ENCODE data around the gene LSG1.

Gene LSG1

DNA sequence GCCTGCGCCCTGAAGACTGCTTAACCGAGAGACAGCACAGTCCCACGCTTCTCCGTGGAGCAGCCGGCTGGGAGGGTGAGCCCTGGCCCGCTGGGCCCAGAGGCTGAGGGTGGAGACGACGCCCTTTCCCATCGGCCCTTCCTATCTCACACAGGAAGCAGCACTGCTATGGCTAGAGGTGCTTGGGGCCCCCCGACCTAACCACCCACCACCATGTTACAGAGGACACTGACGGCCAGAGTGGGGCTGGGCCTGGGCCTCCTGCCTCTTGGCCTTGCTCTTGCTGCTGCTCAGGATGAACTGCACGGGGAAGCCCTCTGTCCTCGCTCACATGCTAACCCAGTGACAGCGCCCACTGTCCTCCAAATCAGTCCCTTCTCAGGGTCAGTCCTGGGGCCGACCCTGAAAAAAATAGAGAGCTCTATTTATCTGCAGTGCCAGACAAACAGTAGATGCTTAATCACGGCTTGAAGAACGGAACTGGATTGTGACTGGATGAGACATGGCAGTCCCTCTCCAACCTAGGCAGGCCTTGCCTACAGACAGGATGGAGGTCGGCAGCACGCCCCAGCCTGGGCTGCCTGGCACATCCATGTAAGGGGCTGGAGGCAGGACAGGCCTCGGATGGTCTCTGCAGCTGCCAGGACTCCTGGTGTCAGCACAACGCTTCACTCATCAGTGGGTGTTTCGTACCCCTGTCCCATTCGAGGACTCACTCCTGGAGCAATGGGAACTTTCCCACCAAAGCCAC is 53.0 kb downstream of the LSG1 start:
- no peak for DNase-seq (ENCODE audit: extremely low read depth, low read depth)
- TF ChIP-seq, protein P1, sequence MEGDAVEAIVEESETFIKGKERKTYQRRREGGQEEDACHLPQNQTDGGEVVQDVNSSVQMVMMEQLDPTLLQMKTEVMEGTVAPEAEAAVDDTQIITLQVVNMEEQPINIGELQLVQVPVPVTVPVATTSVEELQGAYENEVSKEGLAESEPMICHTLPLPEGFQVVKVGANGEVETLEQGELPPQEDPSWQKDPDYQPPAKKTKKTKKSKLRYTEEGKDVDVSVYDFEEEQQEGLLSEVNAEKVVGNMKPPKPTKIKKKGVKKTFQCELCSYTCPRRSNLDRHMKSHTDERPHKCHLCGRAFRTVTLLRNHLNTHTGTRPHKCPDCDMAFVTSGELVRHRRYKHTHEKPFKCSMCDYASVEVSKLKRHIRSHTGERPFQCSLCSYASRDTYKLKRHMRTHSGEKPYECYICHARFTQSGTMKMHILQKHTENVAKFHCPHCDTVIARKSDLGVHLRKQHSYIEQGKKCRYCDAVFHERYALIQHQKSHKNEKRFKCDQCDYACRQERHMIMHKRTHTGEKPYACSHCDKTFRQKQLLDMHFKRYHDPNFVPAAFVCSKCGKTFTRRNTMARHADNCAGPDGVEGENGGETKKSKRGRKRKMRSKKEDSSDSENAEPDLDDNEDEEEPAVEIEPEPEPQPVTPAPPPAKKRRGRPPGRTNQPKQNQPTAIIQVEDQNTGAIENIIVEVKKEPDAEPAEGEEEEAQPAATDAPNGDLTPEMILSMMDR (IDR thresholded peaks at IDR 0.05; ENCODE audit: low read depth, low read length): no peak

DNA sequence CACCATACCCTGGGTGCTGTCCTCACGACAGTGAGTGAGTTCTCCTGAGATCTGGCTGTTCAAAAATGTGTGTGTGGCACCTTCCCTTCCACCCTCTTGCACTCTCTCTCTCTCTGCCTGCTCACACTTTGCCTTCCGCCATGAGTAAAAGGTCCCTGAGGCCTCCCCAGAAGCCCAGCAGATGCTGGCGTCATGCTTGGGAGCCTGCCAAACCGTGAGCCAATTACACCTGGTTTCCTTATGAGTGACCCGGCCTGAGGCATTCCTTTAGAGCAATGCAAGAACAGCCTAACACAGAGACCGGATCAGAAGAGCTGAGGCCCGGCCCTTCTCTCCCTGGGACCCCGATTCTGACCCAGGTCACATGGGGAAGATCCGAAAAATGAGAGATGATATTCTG is 54.2 kb downstream of the LSG1 start:
- no peak for DNase-seq (ENCODE audit: extremely low read depth, low read depth)
- TF ChIP-seq, protein P1 (IDR thresholded peaks at IDR 0.05; ENCODE audit: low read depth, low read length): no peak

DNA sequence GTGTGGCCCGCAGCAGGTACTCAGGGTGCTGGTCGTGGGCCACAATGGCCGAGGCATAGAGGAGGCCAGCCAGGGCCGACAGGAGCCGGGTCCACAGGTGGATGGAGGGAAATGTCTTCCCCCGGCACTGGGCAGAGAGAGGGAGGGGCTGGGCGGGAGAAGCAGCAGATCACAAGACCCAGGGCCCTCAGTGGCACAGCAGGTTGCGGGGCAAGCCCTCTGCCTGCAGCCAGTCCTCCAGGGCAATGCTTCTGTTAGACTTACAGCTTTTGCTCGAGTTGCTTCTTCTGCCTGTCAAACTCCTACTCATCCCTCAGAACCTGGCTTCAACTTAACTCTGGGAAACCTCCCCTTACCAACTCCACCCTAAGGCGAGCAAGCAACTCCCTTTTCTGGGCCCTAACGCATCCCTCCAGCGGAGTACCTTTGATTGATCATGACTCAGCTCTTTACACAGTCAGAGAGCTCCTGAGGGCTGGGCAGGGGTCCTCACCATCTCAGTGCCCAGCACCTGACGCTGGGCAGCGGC is 54.8 kb downstream of the LSG1 start:
- no peak for DNase-seq (ENCODE audit: extremely low read depth, low read depth)

DNA sequence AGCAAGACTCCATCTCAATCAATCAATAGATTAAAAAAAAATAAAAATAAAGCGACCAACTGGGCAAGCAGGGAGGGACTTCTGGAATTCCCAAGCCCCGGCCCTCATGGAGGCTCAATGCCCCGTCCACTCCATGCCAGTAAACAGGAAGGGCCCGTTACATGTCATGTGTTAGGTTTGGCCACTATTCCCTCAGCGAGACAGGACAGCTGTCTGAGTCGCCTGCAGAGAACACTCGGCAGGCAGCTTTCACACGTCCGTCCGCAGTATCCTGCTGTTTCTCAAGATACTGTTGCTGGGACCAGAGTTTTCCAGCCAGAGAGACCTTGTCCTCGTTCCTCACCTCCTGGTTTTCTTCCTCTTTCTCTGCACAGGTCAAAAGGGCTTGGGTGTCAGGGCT is 56.8 kb downstream of the LSG1 start:
- DNase-seq (ENCODE audit: extremely low read depth, low read depth): no peak
- TF ChIP-seq, protein P1 (IDR thresholded peaks at IDR 0.05; ENCODE audit: low read depth, low read length): no peak

More for the DNA sequence above, 54.8 kb downstream of the LSG1 start:
- TF ChIP-seq, protein P1 (IDR thresholded peaks at IDR 0.05; ENCODE audit: low read depth, low read length): no peak

DNA sequence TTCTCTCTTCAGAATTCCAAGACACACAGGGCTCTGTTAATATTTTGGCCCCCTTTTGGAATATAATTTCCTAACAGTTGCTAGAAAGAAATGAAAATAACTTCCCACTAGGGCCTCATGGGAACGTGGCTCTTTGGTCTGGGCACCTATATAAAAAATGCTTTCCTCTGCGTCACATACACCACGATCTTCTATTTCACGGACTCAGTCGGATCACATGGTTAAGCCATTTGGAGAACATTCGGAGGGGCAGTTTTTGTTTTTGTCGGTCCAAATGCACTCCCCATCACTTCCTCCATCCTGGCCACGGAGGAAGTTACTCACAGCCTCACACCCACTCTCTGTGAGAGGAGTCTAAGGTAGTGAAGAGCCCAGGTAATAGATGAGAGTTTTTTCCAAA is 59.8 kb downstream of the LSG1 start:
- no peak for DNase-seq (ENCODE audit: extremely low read depth, low read depth)
- TF ChIP-seq, protein P1 (IDR thresholded peaks at IDR 0.05; ENCODE audit: low read depth, low read length): no peak

DNA sequence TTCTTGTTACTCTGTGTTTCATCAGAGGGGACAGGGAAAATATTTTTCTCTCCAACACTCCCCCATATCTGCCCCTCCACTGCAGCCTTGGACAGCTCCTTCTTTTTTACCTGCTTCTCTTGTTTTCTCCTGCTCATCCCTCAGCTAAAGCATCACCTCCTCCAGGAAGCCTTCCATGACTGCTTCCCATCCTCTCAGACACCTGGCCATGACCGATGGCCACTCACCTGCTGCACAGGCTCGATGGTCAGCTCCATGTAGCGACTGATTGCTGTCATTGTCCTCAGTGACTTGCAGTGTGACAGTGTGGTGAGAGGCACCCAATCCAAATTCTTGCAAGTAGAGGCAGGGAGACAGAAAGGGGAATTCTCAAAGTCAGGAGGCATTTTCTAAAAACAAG is 61.3 kb downstream of the LSG1 start:
- TF ChIP-seq, protein P1 (IDR thresholded peaks at IDR 0.05; ENCODE audit: low read depth, low read length): no peak
- DNase-seq (ENCODE audit: extremely low read depth, low read depth): no peak

DNA sequence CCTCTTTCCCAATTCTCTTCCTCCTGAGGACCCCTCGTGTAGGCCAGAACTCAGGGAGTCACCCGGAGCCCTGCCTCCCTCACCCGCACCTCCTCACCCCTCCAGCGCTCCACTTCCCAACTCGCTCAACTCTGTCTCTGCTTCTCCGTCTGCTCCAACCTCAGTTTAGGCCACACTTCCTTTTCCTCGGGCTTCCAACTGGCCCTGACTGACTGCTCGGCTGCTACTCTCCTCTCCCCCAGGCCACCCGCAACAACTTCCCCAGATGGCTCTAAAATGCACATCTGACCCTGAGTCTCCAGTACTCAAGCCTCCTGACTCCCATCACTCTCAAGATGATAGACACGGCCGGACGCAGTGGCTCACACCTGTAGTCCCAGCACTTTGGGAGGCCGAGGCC is 62.4 kb downstream of the LSG1 start:
- TF ChIP-seq, protein P1 (IDR thresholded peaks at IDR 0.05; ENCODE audit: low read depth, low read length): no peak
- no peak for DNase-seq (ENCODE audit: extremely low read depth, low read depth)

All from AG09319 (cell line).